GM23338 (cell line): Measurements from ENCODE around the gene SEC11A. TPM values are rescaled to one million over a fixed set of nuclear protein-coding genes. Genes with fewer than 3 reads are reported as not detected.

Source experiments
- ATAC-seq: fragments of 200-7000 bp; cut with Tn5 transposase; 3 replicates; pipeline ENCODE4 v1.9.1; 2020
- DNase-seq: peaks from one replicate; pipeline ENCODE4 v3.0.0-alpha.2; 2015; ENCODE audit warnings: low spot score
- H2AFZ ChIP-seq: fragments of 200-600 bp; sonication (generic); 2 replicates; pipeline ENCODE4 v1.8.0; 2016; ENCODE audit warnings: antibody characterized with exemption, mild to moderate bottlenecking, moderate library complexity
- H3F3A ChIP-seq: fragments of 200-600 bp; sonication (generic); replicated peaks from 2 replicates; pipeline ENCODE4 v1.8.0; 2017; ENCODE audit warnings: antibody characterized with exemption, mixed run types, low read depth
- H3K27ac ChIP-seq: fragments of 200-600 bp; sonication (generic); 2 replicates; pipeline ENCODE4 v1.6.1; 2016; ENCODE audit warnings: low read depth
- H3K27me3 ChIP-seq: fragments of 200-600 bp; sonication (generic); 2 replicates; pipeline ENCODE4 v1.8.0; 2016; ENCODE audit warnings: mild to moderate bottlenecking, mixed run types, moderate library complexity; ENCODE audit not compliant: insufficient read depth
- H3K36me3 ChIP-seq: fragments of 200-600 bp; sonication (generic); 2 replicates; pipeline ENCODE4 v1.8.0; 2016; ENCODE audit warnings: mild to moderate bottlenecking; ENCODE audit not compliant: insufficient read depth
- H3K4me1 ChIP-seq: fragments of 200-600 bp; sonication (generic); 2 replicates; pipeline ENCODE4 v1.8.0; 2016; ENCODE audit warnings: mild to moderate bottlenecking, moderate library complexity; ENCODE audit not compliant: insufficient read depth
- H3K4me2 ChIP-seq: fragments of 200-600 bp; sonication (generic); 2 replicates; pipeline ENCODE4 v1.7.1; 2017; ENCODE audit warnings: mixed run types
- H3K4me3 ChIP-seq: fragments of 200-600 bp; sonication (generic); 2 replicates; pipeline ENCODE4 v1.6.1; 2016; ENCODE audit warnings: mixed run types
- H3K79me2 ChIP-seq: fragments of 200-600 bp; sonication (generic); replicated peaks from 2 replicates; pipeline ENCODE4 v1.8.0; 2017; ENCODE audit warnings: mild to moderate bottlenecking; ENCODE audit not compliant: insufficient read depth
- H3K9me2 ChIP-seq: fragments of 200-600 bp; sonication (generic); 2 replicates; pipeline ENCODE4 v1.8.0; 2017; ENCODE audit not compliant: insufficient read depth
- H4K20me1 ChIP-seq: fragments of 200-600 bp; sonication (generic); replicated peaks from 2 replicates; pipeline ENCODE4 v1.8.0; 2017; ENCODE audit warnings: mild to moderate bottlenecking; ENCODE audit not compliant: insufficient read depth
- H3K27ac Mint-ChIP-seq: 2 replicates; pipeline ENCODE4 v1.8.0; 2020; ENCODE audit warnings: inconsistent platforms, mild to moderate bottlenecking, moderate library complexity, mixed read lengths
- H3K27me3 Mint-ChIP-seq: 3 replicates; pipeline ENCODE4 v1.8.0; 2022; ENCODE audit warnings: low read depth, mild to moderate bottlenecking, moderate library complexity, mixed read lengths, inconsistent platforms; ENCODE audit not compliant: insufficient read depth, poor library complexity
- H3K36me3 Mint-ChIP-seq: 3 replicates; pipeline ENCODE4 v1.8.0; 2021; ENCODE audit warnings: low read depth, mild to moderate bottlenecking, inconsistent platforms, moderate library complexity, mixed read lengths
- H3K4me1 Mint-ChIP-seq: 3 replicates; pipeline ENCODE4 v1.8.0; 2020; ENCODE audit warnings: mild to moderate bottlenecking, inconsistent platforms, mixed read lengths
- H3K4me3 Mint-ChIP-seq: 3 replicates; pipeline ENCODE4 v1.8.0; 2021; ENCODE audit warnings: moderate library complexity, mild to moderate bottlenecking, inconsistent platforms, mixed read lengths
- H3K9me3 Mint-ChIP-seq: 3 replicates; pipeline ENCODE4 v1.8.0; 2020; ENCODE audit warnings: moderate library complexity, mild to moderate bottlenecking, inconsistent platforms, mixed read lengths
- CREB1 ChIP-seq: fragments of 250-450 bp; sonication (Bioruptor Pico); IDR thresholded peaks from 2 replicates; pipeline ENCODE4 v1.5.0; 2020; ENCODE audit warnings: low read depth, mild to moderate bottlenecking, moderate library complexity
- EZH2 ChIP-seq: fragments of 200-600 bp; sonication (generic); IDR thresholded peaks from one replicate; pipeline ENCODE4 v1.8.0; 2017; ENCODE audit warnings: antibody characterized with exemption, mild to moderate bottlenecking, low read depth; ENCODE audit not compliant: unreplicated experiment
- EZH2phosphoT487 ChIP-seq: fragments of 200-600 bp; sonication (generic); IDR thresholded peaks from one replicate; pipeline ENCODE4 v1.8.1; 2018; ENCODE audit warnings: antibody characterized with exemption; ENCODE audit not compliant: unreplicated experiment
- NANOG ChIP-seq: IDR thresholded peaks from 2 replicates; pipeline ENCODE4 v1.6.1; 2016; ENCODE audit warnings: antibody characterized with exemption, borderline replicate concordance
- POLR2AphosphoS5 ChIP-seq: IDR thresholded peaks from 2 replicates; pipeline ENCODE4 v1.6.1; 2016; ENCODE audit warnings: antibody characterized with exemption, low read depth
- STAT1 ChIP-seq: IDR thresholded peaks from one replicate; pipeline ENCODE4 v1.6.1; 2016; ENCODE audit warnings: antibody characterized with exemption; ENCODE audit not compliant: unreplicated experiment
- ZNF114 ChIP-seq: fragments of 250-450 bp; sonication (Bioruptor Pico); IDR thresholded peaks from 2 replicates; pipeline ENCODE4 v1.5.0; 2020; ENCODE audit warnings: mild to moderate bottlenecking, moderate library complexity
- polyA plus RNA-seq: library from polyadenylated mRNA; unstranded; fragments of >200 nt; fragmentation: Nextera tagmentation; extraction: Ambion mirVana; gene quantifications from 2 replicates; pipeline ENCODE4 v1.2.1, GENCODE V29; 2016
- total RNA-seq: library from RNA; depleted of rRNA; stranded (reverse); fragments of >200 nt; shearing (Covaris generic); gene quantifications from 2 replicates; pipeline ENCODE4 v1.2.3, GENCODE V29; 2014
- TF ChIP-seq, protein P1 (sequence below), 2 experiments: fragments of 200-600 bp in 1 of 2; sonication (generic) in 1 of 2; conservative IDR thresholded peaks; 2 replicates each; pipeline versions ENCODE4 v1.5.1 to v1.6.1; 2016 to 2017; ENCODE audit warnings: antibody characterized with exemption in 2 of 2, low read depth in 2 of 2, mild to moderate bottlenecking in 2 of 2, moderate library complexity in 1 of 2
- TF ChIP-seq, protein P2 (sequence below): fragments of 250-450 bp; sonication (Bioruptor Pico); IDR thresholded peaks from 2 replicates; pipeline ENCODE4 v1.5.0; 2020; ENCODE audit warnings: mild to moderate bottlenecking, moderate library complexity
- TF ChIP-seq, protein P3 (sequence below): IDR thresholded peaks from 2 replicates; pipeline ENCODE4 v1.6.1; 2016; ENCODE audit warnings: antibody characterized with exemption

SEC11A gene
- total and polyA plus RNA-seq, 2 experiments from 2014 or later: 191 to 257 TPM

DNA sequence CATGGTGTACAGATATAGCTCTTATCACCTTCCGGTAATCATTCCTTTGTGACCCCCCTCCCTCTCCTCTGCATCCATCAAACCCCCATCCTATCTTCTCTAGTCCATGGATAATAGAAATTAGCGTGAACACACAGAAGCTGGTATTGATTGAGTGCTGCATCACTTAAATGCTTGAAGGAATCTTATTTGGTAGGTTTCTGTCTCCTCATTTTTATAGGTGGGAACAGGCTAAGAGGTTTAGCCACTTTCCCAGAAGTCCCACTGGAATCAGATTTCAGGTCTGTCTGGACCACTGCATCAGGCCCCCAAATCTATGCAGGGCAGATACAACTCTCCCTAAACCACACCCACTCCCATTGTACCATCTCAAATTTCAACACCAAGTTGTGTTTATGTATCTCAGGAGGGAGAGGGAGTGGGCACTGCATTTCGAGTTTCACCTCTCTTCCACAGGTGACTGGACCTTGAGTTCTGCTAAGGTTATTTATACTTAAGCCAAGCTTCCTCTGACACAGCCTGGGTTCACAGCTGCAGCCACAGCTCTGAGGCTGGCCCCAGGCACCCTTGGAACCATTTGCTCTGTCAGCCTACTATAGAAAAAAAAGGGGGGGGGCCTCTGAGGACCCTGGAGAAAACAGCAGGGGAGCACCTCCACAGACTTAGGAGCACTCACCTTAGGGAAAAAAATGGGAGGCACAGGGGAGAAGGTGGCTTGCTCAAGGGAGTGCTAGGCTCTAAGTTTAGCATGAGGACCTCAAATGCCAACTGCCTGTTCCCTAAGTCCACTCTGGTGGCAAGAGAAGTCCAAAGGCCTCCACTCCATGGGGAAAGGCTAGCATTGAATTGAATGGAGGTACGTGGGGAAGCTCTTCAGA is 55.8 kb downstream of the SEC11A start:
- no peak overlapping the region for H2AFZ ChIP-seq
- no peak for TF ChIP-seq ZNF114 (CRISPR knock-in tag)
- 0 out of 2 replicates have a peak, but pooled peaks have one; percentile 25 for TF ChIP-seq POLR2AphosphoS5
- TF ChIP-seq, protein P1, sequence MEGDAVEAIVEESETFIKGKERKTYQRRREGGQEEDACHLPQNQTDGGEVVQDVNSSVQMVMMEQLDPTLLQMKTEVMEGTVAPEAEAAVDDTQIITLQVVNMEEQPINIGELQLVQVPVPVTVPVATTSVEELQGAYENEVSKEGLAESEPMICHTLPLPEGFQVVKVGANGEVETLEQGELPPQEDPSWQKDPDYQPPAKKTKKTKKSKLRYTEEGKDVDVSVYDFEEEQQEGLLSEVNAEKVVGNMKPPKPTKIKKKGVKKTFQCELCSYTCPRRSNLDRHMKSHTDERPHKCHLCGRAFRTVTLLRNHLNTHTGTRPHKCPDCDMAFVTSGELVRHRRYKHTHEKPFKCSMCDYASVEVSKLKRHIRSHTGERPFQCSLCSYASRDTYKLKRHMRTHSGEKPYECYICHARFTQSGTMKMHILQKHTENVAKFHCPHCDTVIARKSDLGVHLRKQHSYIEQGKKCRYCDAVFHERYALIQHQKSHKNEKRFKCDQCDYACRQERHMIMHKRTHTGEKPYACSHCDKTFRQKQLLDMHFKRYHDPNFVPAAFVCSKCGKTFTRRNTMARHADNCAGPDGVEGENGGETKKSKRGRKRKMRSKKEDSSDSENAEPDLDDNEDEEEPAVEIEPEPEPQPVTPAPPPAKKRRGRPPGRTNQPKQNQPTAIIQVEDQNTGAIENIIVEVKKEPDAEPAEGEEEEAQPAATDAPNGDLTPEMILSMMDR (conservative IDR thresholded peaks at IDR 0.05; ENCODE audit: low read depth in 2 of 2): no peak
- Mint-ChIP-seq H3K9me3 (no peaks in the 10 kb centered on the region), H3K36me3 (peaks cover 5% of the 10 kb centered on the region; the same call in 2 of the 3 replicates), H3K4me3 (no peak overlapping the region), H3K27ac (no peak overlapping the region; the same call in 1 of the 2 replicates), H3K4me1 (peaks cover 28% of the 10 kb centered on the region), H3K27me3 (peaks cover 20% of the 10 kb centered on the region)
- DNase-seq (no peak), ATAC-seq (no peak)
- peaks cover 19% of the 10 kb centered on the region for H3F3A ChIP-seq
- H3K4me1 ChIP-seq: peaks cover 27% of the 10 kb centered on the region
- H3K27ac ChIP-seq: no peak overlapping the region
- no peak overlapping the region for H3K4me3 ChIP-seq
- H3K79me2 ChIP-seq: no peaks in the 10 kb centered on the region
- peaks cover 12% of the 10 kb centered on the region for H3K27me3 ChIP-seq
- H3K36me3 ChIP-seq: no peaks in the 10 kb centered on the region
- H4K20me1 ChIP-seq: peaks cover 12% of the 10 kb centered on the region; the same call in 1 of the 2 replicates
- 0 out of 2 replicates have a peak overlapping the region, but pooled peaks have one; percentile 14 for H3K4me2 ChIP-seq
- no peaks in the 10 kb centered on the region for H3K9me2 ChIP-seq

DNA sequence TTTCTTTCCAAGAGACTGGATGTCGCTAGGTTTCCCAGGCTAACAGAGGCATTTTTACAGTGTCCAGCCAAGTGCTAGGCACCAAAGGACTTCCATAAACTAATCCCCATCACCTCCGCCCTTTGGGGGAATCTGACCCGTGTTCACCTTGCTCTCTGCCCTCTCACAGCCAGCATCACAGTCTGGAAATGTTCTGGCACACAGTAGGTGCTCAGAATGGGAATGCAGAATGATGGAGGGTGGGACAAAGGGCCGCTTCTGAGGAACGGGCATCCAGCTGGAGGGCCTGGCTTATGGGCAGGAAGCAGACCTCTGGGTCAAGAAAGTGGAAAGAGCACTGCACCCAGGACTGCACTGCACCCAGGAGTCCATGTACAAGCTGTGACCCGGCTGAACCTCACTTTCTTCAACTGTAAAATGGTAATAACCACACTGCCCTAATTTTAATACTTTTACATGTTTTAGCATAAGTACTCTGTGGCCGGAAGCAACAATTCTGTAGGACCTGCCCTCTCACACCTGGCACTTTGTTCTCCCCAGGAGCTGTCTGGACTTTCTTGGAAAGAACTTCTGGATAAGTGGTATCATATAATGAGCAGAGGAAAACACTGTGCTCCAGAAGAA is 57.0 kb downstream of the SEC11A start:
- Histone ChIP-seq H2AFZ (peak overlapping the region; percentile 60), H3K4me3 (peak overlapping the region; percentile 82)
- TF ChIP-seq, protein P2, sequence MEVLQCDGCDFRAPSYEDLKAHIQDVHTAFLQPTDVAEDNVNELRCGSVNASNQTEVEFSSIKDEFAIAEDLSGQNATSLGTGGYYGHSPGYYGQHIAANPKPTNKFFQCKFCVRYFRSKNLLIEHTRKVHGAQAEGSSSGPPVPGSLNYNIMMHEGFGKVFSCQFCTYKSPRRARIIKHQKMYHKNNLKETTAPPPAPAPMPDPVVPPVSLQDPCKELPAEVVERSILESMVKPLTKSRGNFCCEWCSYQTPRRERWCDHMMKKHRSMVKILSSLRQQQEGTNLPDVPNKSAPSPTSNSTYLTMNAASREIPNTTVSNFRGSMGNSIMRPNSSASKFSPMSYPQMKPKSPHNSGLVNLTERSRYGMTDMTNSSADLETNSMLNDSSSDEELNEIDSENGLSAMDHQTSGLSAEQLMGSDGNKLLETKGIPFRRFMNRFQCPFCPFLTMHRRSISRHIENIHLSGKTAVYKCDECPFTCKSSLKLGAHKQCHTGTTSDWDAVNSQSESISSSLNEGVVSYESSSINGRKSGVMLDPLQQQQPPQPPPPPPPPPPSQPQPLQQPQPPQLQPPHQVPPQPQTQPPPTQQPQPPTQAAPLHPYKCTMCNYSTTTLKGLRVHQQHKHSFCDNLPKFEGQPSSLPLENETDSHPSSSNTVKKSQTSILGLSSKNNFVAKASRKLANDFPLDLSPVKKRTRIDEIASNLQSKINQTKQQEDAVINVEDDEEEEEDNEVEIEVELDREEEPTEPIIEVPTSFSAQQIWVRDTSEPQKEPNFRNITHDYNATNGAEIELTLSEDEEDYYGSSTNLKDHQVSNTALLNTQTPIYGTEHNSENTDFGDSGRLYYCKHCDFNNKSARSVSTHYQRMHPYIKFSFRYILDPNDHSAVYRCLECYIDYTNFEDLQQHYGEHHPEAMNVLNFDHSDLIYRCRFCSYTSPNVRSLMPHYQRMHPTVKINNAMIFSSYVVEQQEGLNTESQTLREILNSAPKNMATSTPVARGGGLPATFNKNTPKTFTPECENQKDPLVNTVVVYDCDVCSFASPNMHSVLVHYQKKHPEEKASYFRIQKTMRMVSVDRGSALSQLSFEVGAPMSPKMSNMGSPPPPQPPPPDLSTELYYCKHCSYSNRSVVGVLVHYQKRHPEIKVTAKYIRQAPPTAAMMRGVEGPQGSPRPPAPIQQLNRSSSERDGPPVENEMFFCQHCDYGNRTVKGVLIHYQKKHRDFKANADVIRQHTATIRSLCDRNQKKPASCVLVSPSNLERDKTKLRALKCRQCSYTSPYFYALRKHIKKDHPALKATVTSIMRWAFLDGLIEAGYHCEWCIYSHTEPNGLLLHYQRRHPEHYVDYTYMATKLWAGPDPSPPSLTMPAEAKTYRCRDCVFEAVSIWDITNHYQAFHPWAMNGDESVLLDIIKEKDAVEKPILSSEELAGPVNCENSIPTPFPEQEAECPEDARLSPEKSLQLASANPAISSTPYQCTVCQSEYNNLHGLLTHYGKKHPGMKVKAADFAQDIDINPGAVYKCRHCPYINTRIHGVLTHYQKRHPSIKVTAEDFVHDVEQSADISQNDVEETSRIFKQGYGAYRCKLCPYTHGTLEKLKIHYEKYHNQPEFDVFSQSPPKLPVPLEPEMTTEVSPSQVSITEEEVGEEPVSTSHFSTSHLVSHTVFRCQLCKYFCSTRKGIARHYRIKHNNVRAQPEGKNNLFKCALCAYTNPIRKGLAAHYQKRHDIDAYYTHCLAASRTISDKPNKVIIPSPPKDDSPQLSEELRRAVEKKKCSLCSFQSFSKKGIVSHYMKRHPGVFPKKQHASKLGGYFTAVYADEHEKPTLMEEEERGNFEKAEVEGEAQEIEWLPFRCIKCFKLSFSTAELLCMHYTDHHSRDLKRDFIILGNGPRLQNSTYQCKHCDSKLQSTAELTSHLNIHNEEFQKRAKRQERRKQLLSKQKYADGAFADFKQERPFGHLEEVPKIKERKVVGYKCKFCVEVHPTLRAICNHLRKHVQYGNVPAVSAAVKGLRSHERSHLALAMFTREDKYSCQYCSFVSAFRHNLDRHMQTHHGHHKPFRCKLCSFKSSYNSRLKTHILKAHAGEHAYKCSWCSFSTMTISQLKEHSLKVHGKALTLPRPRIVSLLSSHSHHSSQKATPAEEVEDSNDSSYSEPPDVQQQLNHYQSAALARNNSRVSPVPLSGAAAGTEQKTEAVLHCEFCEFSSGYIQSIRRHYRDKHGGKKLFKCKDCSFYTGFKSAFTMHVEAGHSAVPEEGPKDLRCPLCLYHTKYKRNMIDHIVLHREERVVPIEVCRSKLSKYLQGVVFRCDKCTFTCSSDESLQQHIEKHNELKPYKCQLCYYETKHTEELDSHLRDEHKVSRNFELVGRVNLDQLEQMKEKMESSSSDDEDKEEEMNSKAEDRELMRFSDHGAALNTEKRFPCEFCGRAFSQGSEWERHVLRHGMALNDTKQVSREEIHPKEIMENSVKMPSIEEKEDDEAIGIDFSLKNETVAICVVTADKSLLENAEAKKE: no peak
- TF ChIP-seq STAT1 (no peak), CREB1 (CRISPR knock-in tag) (no peak), EZH2phosphoT487 (no peak), NANOG (no peak), EZH2 (no peak)
- TF ChIP-seq, protein P3, sequence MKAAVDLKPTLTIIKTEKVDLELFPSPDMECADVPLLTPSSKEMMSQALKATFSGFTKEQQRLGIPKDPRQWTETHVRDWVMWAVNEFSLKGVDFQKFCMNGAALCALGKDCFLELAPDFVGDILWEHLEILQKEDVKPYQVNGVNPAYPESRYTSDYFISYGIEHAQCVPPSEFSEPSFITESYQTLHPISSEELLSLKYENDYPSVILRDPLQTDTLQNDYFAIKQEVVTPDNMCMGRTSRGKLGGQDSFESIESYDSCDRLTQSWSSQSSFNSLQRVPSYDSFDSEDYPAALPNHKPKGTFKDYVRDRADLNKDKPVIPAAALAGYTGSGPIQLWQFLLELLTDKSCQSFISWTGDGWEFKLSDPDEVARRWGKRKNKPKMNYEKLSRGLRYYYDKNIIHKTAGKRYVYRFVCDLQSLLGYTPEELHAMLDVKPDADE: no peak

More for the DNA sequence above, 57.0 kb downstream of the SEC11A start:
- Histone ChIP-seq H3K9me2 (no peaks in the 10 kb centered on the region), H3K4me1 (peaks cover 27% of the 10 kb centered on the region), H3F3A (peaks cover 19% of the 10 kb centered on the region), H3K36me3 (no peaks in the 10 kb centered on the region), H3K4me2 (peak overlapping the region; percentile 96), H4K20me1 (peaks cover 10% of the 10 kb centered on the region; the same call in 1 of the 2 replicates), H3K27me3 (peaks cover 12% of the 10 kb centered on the region), H3K79me2 (peaks cover under 1% of the 10 kb centered on the region; the same call in 1 of the 2 replicates), H3K27ac (peak overlapping the region; percentile 86; the same call in 1 of the 2 replicates)
- peak overlapping the region; percentile 68 for H3K4me3 Mint-ChIP-seq
- H3K9me3 Mint-ChIP-seq: no peaks in the 10 kb centered on the region
- H3K36me3 Mint-ChIP-seq: no peaks in the 10 kb centered on the region
- peaks cover 21% of the 10 kb centered on the region for H3K27me3 Mint-ChIP-seq
- peak overlapping the region; percentile 44; the same call in 1 of the 2 replicates for H3K27ac Mint-ChIP-seq
- ATAC-seq (no peak), DNase-seq (no peak)
- peaks cover 32% of the 10 kb centered on the region for H3K4me1 Mint-ChIP-seq
